Measurements from ENCODE around the gene MVB12B. TPM values are rescaled to one million over a fixed set of nuclear protein-coding genes. Genes with fewer than 3 reads are reported as not detected.

MVB12B gene
- total RNA-seq, 1 donor from 2014 or later = 0.49 TPM

- Mint-ChIP-seq H3K27ac (peak overlapping the region; percentile 45), H3K36me3 (ENCODE audit: low read depth) (no peaks in the 10 kb centered on the region), H3K4me3 (peak overlapping the region; percentile 47), H3K27me3 (peaks cover 3% of the 10 kb centered on the region), H3K4me1 (peaks cover 40% of the 10 kb centered on the region), H3K9me3 (no peaks in the 10 kb centered on the region)
- no peak for DNase-seq
- intact Hi-C loops (cut with micrococcal nuclease) = loop anchor here (1.0 to 5.0 kb wide), 3 partner anchors 15 to 890 kb away; no protein-coding TSS in a partner anchor
Measured at GRCh38 chr9:126411948-126412284, 85.3 kb downstream of the MVB12B start.

GRCh38 chr9:126412905-126413304 is 86.3 kb downstream of the MVB12B start:
- Mint-ChIP-seq H3K27me3 (peaks cover 3% of the 10 kb centered on the region), H3K4me3 (no peak overlapping the region), H3K27ac (no peak overlapping the region), H3K4me1 (peaks cover 42% of the 10 kb centered on the region), H3K36me3 (ENCODE audit: low read depth) (no peaks in the 10 kb centered on the region), H3K9me3 (no peaks in the 10 kb centered on the region)
- intact Hi-C loops (cut with micrococcal nuclease) = loop anchor here (5.0 kb wide), 1 partner anchor 891 kb away; no protein-coding TSS in a partner anchor
- no peak for DNase-seq

GRCh38 chr9:126413391-126414068 is 86.9 kb downstream of the MVB12B start:
- H3K4me1 Mint-ChIP-seq = peaks cover 42% of the 10 kb centered on the region
- no peaks in the 10 kb centered on the region for H3K36me3 Mint-ChIP-seq (ENCODE audit: low read depth)
- no peaks in the 10 kb centered on the region for H3K9me3 Mint-ChIP-seq
- no peak for DNase-seq
- no peak overlapping the region for H3K27ac Mint-ChIP-seq
- H3K27me3 Mint-ChIP-seq = peaks cover 3% of the 10 kb centered on the region
- no peak overlapping the region for H3K4me3 Mint-ChIP-seq
- intact Hi-C loops (cut with micrococcal nuclease) = loop anchor here (5.0 kb wide), 1 partner anchor 891 kb away; no protein-coding TSS in a partner anchor

- Mint-ChIP-seq H3K9me3 (no peaks in the 10 kb centered on the region), H3K36me3 (ENCODE audit: low read depth) (no peaks in the 10 kb centered on the region), H3K4me3 (no peak overlapping the region), H3K4me1 (peaks cover 34% of the 10 kb centered on the region), H3K27me3 (peaks cover 5% of the 10 kb centered on the region), H3K27ac (no peak overlapping the region)
- DNase-seq = no peak
- intact Hi-C loops (cut with micrococcal nuclease) = no loop called here
Measured at GRCh38 chr9:126415741-126416370, 89.2 kb downstream of the MVB12B start.

DNA sequence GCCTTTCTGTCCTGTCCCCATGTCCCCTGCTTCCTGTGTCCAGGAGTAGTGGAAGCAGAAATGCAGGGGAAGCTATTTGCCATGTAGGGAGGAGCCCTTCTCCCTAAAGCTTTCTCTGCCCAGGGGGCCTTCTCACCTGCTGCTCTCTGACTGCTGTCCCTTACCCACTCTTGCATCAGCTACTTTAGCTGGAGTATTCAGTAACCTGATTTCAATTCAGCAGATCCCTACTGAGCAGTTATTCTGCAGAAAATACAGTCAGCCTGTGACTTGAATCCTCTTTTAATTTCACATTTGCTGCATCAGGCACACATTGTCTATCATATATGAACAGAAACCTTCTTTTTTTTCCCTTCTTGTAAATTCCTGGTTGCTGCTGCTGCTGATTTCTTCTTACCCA is 90.4 kb downstream of the MVB12B start:
- intact Hi-C loops (cut with micrococcal nuclease) = no loop called here
- no peaks in the 10 kb centered on the region for H3K36me3 Mint-ChIP-seq (ENCODE audit: low read depth)
- no peaks in the 10 kb centered on the region for H3K9me3 Mint-ChIP-seq
- H3K4me3 Mint-ChIP-seq = no peak overlapping the region
- H3K27me3 Mint-ChIP-seq = peaks cover 5% of the 10 kb centered on the region
- no peak for DNase-seq
- no peak overlapping the region for H3K27ac Mint-ChIP-seq
- H3K4me1 Mint-ChIP-seq = peaks cover 22% of the 10 kb centered on the region

DNA sequence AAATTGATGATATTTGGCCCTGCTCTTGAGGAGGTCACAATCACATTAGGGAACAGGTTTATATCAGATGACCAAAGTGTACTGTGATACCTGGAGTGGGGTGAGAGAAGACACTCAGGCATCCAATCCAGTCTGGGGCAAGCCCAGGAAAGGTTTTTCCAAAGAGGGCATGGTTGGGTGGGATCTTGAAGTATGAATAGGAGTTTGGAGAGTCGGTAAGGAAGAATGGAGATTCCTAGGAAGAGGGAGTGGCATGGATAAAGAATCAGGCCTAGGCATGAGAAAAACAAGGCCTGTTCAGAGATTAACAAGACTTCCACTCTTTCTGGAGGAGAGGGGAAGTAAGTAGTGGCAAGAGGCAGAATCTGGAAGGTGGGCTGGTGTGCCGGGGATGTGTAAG is 91.1 kb downstream of the MVB12B start:
- no peak for DNase-seq
- H3K27me3 Mint-ChIP-seq = peaks cover 5% of the 10 kb centered on the region

DNA sequence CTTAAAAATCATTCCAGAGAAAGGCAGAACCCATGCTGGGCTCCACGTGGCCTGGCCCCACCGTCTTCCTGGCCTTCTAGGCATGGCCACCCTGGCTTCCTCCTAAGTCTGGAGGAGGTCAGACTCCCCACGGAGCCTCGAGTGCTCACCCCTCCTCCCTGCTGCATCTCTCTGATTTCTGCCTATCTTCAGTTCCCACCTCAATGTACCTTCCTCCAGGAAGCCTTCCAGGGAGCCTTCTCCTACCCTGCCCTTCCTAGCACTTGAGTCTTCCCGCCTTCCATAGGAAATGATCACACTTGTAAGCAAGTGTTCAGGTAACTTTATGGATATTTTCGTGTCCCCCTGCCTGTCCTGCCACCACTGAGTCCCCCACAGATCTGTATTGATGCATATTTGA is 92.0 kb downstream of the MVB12B start:
- no peak overlapping the region for H3K4me3 Mint-ChIP-seq
- intact Hi-C loops (cut with micrococcal nuclease) = no loop called here

More for the DNA sequence above, 91.1 kb downstream of the MVB12B start:
- no peak overlapping the region for H3K4me3 Mint-ChIP-seq
- intact Hi-C loops (cut with micrococcal nuclease) = no loop called here
- no peaks in the 10 kb centered on the region for H3K36me3 Mint-ChIP-seq (ENCODE audit: low read depth)
- no peak overlapping the region for H3K27ac Mint-ChIP-seq
- no peaks in the 10 kb centered on the region for H3K9me3 Mint-ChIP-seq
- peaks cover 17% of the 10 kb centered on the region for H3K4me1 Mint-ChIP-seq

GRCh38 chr9:126419475-126419874 is 92.8 kb downstream of the MVB12B start:
- no peaks in the 10 kb centered on the region for H3K9me3 Mint-ChIP-seq
- H3K27me3 Mint-ChIP-seq = peaks cover 3% of the 10 kb centered on the region
- peaks cover 11% of the 10 kb centered on the region for H3K4me1 Mint-ChIP-seq
- no peak overlapping the region for H3K4me3 Mint-ChIP-seq
- H3K36me3 Mint-ChIP-seq (ENCODE audit: low read depth) = no peaks in the 10 kb centered on the region
- intact Hi-C loops (cut with micrococcal nuclease) = no loop called here
- H3K27ac Mint-ChIP-seq = no peak overlapping the region
- DNase-seq = no peak

More for the DNA sequence above, 92.0 kb downstream of the MVB12B start:
- Mint-ChIP-seq H3K4me1 (peaks cover 14% of the 10 kb centered on the region), H3K27ac (no peak overlapping the region), H3K27me3 (peaks cover 3% of the 10 kb centered on the region), H3K9me3 (no peaks in the 10 kb centered on the region), H3K36me3 (ENCODE audit: low read depth) (no peaks in the 10 kb centered on the region)
- no peak for DNase-seq

DNA sequence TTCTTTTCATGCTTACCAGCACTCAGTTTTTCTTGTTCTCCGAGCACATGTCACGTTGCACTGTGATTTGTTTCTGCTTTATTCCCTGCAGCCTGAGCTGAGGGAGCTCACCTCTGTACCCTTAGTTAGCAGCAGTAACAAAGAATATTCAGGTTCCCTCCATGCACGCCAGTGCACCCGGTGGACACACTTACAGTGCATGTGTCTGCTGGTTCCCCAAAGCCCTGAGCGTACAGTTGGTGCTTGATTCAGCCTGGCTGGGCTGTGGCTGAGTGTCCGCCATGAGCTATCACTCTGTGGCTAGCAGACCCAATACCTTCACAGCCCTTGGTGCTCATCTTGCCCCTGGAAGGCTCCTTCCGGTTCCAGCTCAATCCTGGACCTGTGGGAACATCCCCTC is 93.5 kb downstream of the MVB12B start:
- H3K27ac Mint-ChIP-seq = no peak overlapping the region
- H3K36me3 Mint-ChIP-seq (ENCODE audit: low read depth) = no peaks in the 10 kb centered on the region
- no peak overlapping the region for H3K4me3 Mint-ChIP-seq
- H3K4me1 Mint-ChIP-seq = peaks cover 11% of the 10 kb centered on the region
- H3K27me3 Mint-ChIP-seq = peaks cover 3% of the 10 kb centered on the region
- intact Hi-C loops (cut with micrococcal nuclease) = no loop called here
- DNase-seq = no peak
- no peaks in the 10 kb centered on the region for H3K9me3 Mint-ChIP-seq

GRCh38 chr9:126420643-126421564 is 94.3 kb downstream of the MVB12B start:
- peaks cover 3% of the 10 kb centered on the region for H3K27me3 Mint-ChIP-seq
- H3K9me3 Mint-ChIP-seq = no peaks in the 10 kb centered on the region
- no peak overlapping the region for H3K4me3 Mint-ChIP-seq
- intact Hi-C loops (cut with micrococcal nuclease) = no loop called here
- H3K36me3 Mint-ChIP-seq (ENCODE audit: low read depth) = no peaks in the 10 kb centered on the region
- DNase-seq = no peak
- no peak overlapping the region for H3K27ac Mint-ChIP-seq
- peaks cover 7% of the 10 kb centered on the region for H3K4me1 Mint-ChIP-seq

DNA sequence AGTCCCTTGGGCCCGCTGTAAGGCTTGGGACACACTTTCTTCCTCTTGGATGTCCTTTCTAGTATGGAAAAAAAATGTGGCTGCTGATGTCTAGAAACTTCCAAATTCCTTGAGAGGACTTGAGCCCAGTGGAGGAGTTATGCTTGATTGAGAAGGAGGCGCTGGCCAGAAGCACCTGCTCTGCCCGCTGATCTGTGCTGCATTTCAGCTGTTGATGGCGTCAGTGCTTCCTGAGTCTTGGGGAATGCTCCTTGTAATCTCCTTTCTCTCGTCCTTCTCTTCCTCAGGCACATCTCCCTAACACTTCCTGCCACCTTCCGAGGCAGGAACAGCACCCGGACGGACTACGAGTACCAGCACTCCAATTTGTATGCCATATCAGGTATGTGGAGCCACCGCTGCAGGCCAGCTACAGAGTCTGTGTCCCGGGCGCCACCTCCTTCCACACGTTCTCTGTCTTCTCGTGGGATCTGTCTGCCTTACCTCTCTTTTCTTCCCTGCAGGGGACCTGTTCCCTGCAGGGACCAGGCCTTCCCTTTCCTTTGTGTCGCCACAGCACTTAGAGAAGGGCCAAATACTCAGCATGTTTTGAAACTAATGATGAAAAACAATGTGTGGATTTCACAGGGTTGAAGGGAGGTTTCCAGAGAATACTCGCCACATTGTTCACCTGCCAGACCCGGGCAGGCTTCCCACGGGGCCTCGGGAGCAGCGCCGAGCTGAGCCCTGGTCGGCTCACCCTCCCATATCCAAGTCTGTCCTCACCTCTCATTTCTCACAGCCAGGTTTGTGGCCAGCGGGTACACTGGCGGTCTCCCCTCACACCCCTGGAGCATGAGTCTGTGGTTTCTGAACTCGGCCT is 95.2 kb downstream of the MVB12B start:
- Mint-ChIP-seq H3K4me1 (peaks cover 7% of the 10 kb centered on the region), H3K27me3 (peaks cover 8% of the 10 kb centered on the region), H3K27ac (no peak overlapping the region), H3K9me3 (no peaks in the 10 kb centered on the region), H3K36me3 (ENCODE audit: low read depth) (no peaks in the 10 kb centered on the region), H3K4me3 (no peak overlapping the region)
- no peak for DNase-seq
- intact Hi-C loops (cut with micrococcal nuclease) = no loop called here

DNA sequence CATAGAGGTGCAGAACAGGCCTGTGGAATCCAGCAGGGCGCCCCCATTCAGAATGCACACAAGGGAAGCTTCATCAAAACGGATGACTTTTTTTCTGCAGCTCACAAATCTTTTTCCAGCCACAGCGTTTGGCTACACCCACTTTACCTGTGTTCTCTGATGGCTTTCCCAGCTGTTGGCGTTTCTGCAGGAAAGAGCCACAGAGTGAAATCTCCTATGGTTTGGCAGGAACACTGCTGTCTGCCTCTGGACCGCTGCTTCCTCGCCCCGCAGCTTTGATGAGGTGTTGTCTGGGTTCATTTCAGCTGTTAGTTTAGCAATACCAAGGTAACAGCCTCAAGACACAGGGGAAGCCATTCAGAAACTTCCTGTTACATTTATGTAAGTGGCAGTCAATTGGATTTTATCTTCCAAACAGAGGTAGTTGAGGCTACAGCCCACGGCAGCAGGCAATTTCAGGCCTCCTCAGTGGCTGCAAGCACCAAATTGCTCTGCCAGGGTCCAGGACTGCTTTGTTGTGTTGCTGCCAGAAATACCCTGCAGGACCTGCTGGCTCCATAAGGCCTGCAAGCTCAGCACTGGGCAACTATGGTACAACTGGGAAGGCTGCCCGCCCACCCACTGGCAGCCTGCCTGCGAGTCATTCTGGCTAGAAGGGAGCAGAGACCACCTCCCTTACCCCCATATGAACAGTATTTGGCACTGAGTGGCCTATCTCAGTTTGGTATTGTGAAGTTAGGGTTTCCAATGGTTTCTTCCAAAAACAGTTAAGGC is 96.7 kb downstream of the MVB12B start:
- Mint-ChIP-seq H3K4me3 (no peak overlapping the region), H3K36me3 (ENCODE audit: low read depth) (no peaks in the 10 kb centered on the region)

DNA sequence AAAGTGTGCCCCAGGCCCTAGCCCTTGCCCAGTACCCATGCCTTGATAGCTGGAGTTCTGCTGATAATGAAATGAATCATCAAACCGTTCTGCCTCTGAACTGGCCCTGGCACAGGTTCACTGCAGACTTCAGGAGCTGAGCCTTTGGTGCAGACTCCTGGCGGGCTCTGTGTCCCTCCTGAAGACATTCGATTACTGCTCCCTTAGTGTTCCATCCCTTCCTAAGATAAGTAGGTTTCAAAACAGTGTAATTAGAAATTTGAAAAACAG is 97.2 kb downstream of the MVB12B start:
- Mint-ChIP-seq H3K27me3 (peaks cover 17% of the 10 kb centered on the region), H3K36me3 (ENCODE audit: low read depth) (no peaks in the 10 kb centered on the region), H3K27ac (no peak overlapping the region), H3K4me3 (no peak overlapping the region), H3K9me3 (no peaks in the 10 kb centered on the region), H3K4me1 (peaks cover 3% of the 10 kb centered on the region)
- no peak for DNase-seq
- intact Hi-C loops (cut with micrococcal nuclease) = no loop called here

More for the DNA sequence above, 96.7 kb downstream of the MVB12B start:
- H3K4me1 Mint-ChIP-seq = peaks cover 3% of the 10 kb centered on the region
- DNase-seq = no peak
- no peaks in the 10 kb centered on the region for H3K9me3 Mint-ChIP-seq
- no peak overlapping the region for H3K27ac Mint-ChIP-seq
- peaks cover 13% of the 10 kb centered on the region for H3K27me3 Mint-ChIP-seq
- intact Hi-C loops (cut with micrococcal nuclease) = no loop called here
